Esophagus squamous epithelium (tissue), 4 donors: ENCODE measurements around the gene SYS1.

Experiments used
- CTCF ChIP-seq, 6 experiments: fragments of 450-650 bp in 4 of 6; fragments of 200-600 bp in 2 of 6; sonication (generic) in 2 of 6; IDR thresholded peaks; one replicate each; pipeline ENCODE4 v1.5.1; 2016 to 2019; ENCODE audit warnings: antibody characterized with exemption in 6 of 6, mild to moderate bottlenecking in 4 of 6, moderate library complexity in 4 of 6
- POLR2A ChIP-seq, 4 donors: fragments of 450-650 bp; IDR thresholded peaks; one replicate each; pipeline ENCODE4 v1.6.1; 2017; ENCODE audit warnings: antibody characterized with exemption in 4 of 4, mild to moderate bottlenecking in 4 of 4, moderate library complexity in 3 of 4

- TF ChIP-seq CTCF (IDR thresholded peaks at IDR 0.05) (no peak), POLR2A (IDR thresholded peaks at IDR 0.05) (no peak)
Measured at GRCh38 chr20:45338121-45339030, 24.6 kb upstream of the SYS1 start.
